Dermis blood vessel endothelial cell (primary cell): Measurements from ENCODE around the gene ALOX5AP. TPM values are rescaled to one million over a fixed set of nuclear protein-coding genes. Genes with fewer than 3 reads are reported as not detected.

Experiments
- DNase-seq: peaks from one replicate; pipeline ENCODE4 v3.0.0; 2010
- total RNA-seq: library from RNA; depleted of rRNA; stranded (reverse); fragments of >200 nt; gene quantifications from 2 replicates; pipeline ENCODE4 v1.2.3, GENCODE V29; 2014

ALOX5AP gene
- total RNA-seq, 1 donor from 2014 or later, result 0.34 TPM

DNA sequence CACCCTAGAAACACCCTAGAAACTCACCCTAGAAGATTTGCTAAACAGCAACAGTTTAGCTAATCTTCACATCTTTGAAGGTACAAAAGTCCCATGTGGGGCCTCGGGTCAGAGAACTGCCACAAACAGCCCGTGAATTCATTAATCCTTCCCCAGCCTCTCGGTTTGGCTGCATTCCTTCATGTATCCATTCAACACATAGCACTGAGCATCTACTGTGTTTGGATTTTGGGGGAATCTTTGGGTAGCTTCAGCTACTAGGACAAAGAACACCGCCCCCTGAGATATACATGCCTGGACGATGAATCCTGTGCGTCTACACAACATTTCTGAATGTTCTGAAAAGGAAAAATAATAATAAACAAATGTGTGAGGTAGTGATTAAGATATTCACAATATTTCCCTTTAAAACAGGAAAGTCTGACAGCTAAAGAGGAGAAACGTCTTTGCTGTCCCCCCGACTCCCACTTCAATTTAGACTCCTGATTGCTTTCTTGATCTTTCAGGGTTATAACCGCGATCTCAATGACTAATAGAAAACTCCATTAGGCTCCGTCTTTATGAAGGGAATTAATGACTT is 63.5 kb downstream of the ALOX5AP start:
- DNase-seq, result no peak

DNA sequence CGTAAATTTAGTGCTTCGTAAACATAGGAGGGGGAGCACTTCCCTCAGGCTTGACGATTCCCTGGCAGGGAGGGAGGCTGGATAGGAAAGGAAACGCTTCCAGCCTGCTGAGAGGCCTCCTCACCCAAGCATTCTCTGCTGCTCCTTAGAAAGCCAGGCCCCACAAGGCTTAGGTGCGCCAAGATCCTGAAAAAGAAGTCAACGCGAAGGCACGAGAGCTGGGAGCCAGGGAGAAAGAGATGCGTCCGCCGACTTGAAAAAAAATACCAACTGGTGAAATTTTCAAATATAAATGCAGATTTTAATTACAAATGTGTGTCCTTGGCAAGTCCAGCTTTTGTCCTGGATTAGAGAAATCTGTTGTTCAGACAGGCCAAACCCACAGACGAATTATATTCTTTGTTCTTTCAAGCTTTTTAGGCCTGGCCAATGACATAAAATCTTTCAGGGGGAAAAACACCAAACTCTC is 64.0 kb downstream of the ALOX5AP start:
- DNase-seq, result peak; percentile 45

GRCh38 chr13:30800107-30800506 is 64.8 kb downstream of the ALOX5AP start:
- no peak for DNase-seq

GRCh38 chr13:30802501-30802900 is 67.2 kb downstream of the ALOX5AP start:
- no peak for DNase-seq

- peak; percentile 89 for DNase-seq
Measured at GRCh38 chr13:30802953-30803478, 67.7 kb downstream of the ALOX5AP start.

GRCh38 chr13:30803749-30804148 is 68.4 kb downstream of the ALOX5AP start:
- DNase-seq, result no peak

DNA sequence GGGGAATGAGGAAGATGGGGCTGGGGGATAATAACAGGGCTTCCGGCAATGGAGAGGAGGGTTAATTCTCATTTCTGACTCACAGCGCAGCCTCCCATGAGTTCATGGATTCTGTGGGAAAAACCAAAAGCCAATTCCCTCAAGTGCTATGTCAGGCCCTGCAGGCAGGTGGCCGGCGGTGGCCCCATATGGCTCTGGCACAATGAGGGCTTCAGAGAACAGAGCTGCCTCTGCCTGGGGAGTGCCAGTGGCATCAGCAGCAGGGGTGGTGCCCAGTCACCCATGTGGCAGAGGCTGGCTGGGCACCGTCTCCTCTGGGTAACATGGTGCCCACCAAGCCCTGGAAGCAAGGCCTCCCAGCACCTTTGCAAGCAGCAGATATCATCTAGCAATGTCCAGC is 69.1 kb downstream of the ALOX5AP start:
- DNase-seq, result no peak

DNA sequence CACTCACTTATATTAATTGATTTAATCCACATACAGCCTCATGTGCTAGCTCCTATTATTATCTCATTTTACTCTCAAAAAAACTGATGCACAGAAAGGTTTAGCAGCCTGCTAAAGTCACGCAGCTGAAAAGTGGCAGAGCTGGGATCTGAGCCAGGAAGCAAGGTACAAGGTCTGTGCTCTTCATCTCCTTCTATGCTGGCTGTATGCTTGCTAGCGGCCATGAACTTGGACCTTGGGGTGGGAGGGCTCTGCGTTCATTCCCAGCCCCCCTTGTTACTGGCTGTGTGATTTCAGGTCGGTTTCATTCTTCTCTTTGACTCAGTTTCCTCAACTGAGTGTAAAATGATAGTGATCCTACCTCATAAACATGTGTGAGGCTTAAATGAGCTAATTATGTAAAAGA is 69.8 kb downstream of the ALOX5AP start:
- no peak for DNase-seq

DNA sequence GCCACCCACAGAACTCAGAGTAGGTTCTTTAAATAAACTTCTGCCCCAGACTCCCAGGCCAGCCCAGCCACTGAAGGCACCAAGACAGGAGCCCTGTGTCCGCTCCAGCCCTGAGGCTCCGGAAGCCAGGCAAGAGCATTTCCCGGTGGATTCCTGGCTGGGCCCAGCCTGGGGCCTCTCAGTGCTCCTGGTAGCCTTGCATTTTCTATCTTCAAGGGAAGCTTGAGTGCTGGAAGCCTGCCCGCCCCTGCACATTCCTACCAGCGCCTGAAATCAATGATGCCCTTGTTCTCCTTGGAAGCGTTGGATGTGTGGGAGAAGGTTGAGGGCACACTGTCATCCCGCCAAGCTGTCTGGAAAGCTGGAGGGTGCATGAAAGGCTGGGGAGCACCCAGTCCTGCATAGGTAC is 70.3 kb downstream of the ALOX5AP start:
- DNase-seq, result no peak

- peak; percentile 88 for DNase-seq
Measured at GRCh38 chr13:30806784-30807183, 71.4 kb downstream of the ALOX5AP start.

- no peak for DNase-seq
Measured at GRCh38 chr13:30807392-30807791, 72.0 kb downstream of the ALOX5AP start.

DNA sequence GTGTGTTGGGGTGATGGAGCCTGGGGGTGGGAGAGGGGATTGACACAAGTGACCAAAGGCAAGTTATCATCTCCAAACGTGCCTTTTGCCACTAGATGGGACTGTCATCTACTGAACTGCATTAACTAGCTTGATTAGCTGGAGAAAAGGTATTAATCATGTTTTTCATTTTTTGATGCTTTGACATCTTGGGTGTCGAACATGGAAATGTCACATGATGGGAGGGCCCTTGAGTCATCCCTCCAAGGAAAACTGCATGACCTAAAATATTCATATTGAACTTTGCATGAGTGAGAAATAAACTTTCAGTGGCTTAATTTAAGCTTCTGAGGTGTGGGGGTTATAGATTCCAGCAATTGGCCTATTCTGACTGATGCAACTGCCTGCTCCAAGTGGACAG is 73.3 kb downstream of the ALOX5AP start:
- no peak for DNase-seq

DNA sequence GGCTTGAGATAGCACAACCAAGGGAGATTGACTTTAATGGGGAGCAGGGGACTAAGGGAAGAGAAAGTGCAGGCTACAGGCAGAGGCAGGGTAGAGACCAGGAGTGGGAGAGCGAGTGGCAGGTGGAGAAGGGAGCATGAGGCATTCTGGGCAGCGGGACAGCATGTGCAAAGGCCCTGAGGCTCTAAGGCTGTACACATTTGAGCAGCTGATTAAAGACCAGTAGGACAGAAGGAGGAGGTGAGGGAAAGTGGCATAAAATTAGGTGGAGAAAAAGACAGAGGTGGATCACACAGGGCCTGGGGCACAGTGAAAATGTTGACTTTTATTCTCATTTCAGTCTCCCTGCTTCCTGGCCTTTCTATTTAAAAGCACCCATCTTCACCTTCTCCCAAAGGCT is 74.4 kb downstream of the ALOX5AP start:
- no peak for DNase-seq

- peak; percentile 40 for DNase-seq
Measured at GRCh38 chr13:30810261-30810701, 74.9 kb downstream of the ALOX5AP start.

DNA sequence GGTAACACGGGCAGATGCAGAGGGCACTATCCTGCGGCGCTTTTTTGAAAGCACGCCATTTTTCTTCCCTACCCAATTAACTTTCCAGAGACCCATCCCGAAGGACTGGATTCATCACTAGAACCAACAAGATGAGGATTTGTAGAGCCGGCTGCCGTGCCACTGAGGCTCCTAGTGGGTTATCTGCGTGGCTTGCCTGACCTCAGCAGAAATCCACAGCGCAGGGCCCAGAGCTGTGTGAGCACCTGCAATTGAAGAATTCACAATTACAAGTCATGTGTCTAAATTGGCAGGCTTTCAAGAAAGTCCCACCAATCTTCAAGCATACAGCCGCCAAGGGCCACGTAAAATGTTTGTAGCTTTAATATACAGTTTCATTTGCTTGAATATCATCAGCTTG is 75.5 kb downstream of the ALOX5AP start:
- DNase-seq, result no peak

Other genes with a start within 250 kb of the ALOX5AP start
- 20.0 and 26.4 TPM in 2 replicates for gene USPL1, start 117.6 kb upstream of the ALOX5AP start, total RNA-seq
- gene MEDAG, start 170.7 kb downstream of the ALOX5AP start, total RNA-seq, result 30.6 and 37.1 TPM in 2 replicates
- not detected in 2 replicates for gene TEX26, start 197.1 kb downstream of the ALOX5AP start, total RNA-seq